GM18517 (cell line): ENCODE measurements around the gene GAN.

ENCODE experiments used
- ATAC-seq: cut with Tn5 transposase; IDR thresholded peaks from one replicate; pipeline ENCODE4 v1.9.1; 2021; ENCODE audit warnings: mild to moderate bottlenecking, moderate library complexity; ENCODE audit not compliant: unreplicated experiment

GAN gene

GRCh38 chr16:81350306-81350615, 35.5 kb downstream of the GAN start:
- no peak for ATAC-seq

- no peak for ATAC-seq
These were observed 39.1 kb downstream of the GAN start for GRCh38 chr16:81353895-81354294.

- no peak for ATAC-seq
These were observed 43.0 kb downstream of the GAN start for GRCh38 chr16:81357711-81358260.

- ATAC-seq, result no peak
These were observed 44.1 kb downstream of the GAN start for GRCh38 chr16:81358860-81359259.

GRCh38 chr16:81360135-81360534, 45.4 kb downstream of the GAN start:
- no peak for ATAC-seq

- ATAC-seq, result no peak
These were observed 51.0 kb downstream of the GAN start for GRCh38 chr16:81365731-81366130.

- ATAC-seq, result peak; percentile 66
These were observed 51.7 kb downstream of the GAN start for GRCh38 chr16:81366316-81366932.

- no peak for ATAC-seq
These were observed 53.1 kb downstream of the GAN start for GRCh38 chr16:81367821-81368220.

GRCh38 chr16:81369888-81370504, 55.2 kb downstream of the GAN start:
- ATAC-seq, result no peak

- ATAC-seq, result no peak
These were observed 56.3 kb downstream of the GAN start for GRCh38 chr16:81371106-81371505.

- ATAC-seq, result no peak
These were observed 59.8 kb downstream of the GAN start for GRCh38 chr16:81374550-81374949.

GRCh38 chr16:81376880-81377279, 62.1 kb downstream of the GAN start:
- ATAC-seq, result no peak

GRCh38 chr16:81378049-81378448, 63.3 kb downstream of the GAN start:
- ATAC-seq, result no peak

GRCh38 chr16:81380932-81381331, 66.2 kb downstream of the GAN start:
- ATAC-seq, result no peak

- ATAC-seq, result no peak
These were observed 69.2 kb downstream of the GAN start for GRCh38 chr16:81384006-81384405.

- no peak for ATAC-seq
These were observed 70.4 kb downstream of the GAN start for GRCh38 chr16:81385031-81385756.

GRCh38 chr16:81388357-81388756, 73.6 kb downstream of the GAN start:
- ATAC-seq, result no peak

GRCh38 chr16:81390840-81391239, 76.1 kb downstream of the GAN start:
- ATAC-seq, result no peak

- ATAC-seq, result no peak
These were observed 77.2 kb downstream of the GAN start for GRCh38 chr16:81392011-81392410.

GRCh38 chr16:81394416-81394815, 79.7 kb downstream of the GAN start:
- ATAC-seq, result no peak

GRCh38 chr16:81394966-81395655, 80.3 kb downstream of the GAN start:
- ATAC-seq, result no peak
